K562 (cell line): ENCODE results near the gene PSRC1. TPM values are rescaled to one million over a fixed set of nuclear protein-coding genes. Genes with fewer than 3 reads are reported as not detected.

Experiments
- ASH1L ChIP-seq: fragments of 450-650 bp; IDR thresholded peaks from 2 replicates; pipeline ENCODE4 v1.6.1; 2018; ENCODE audit warnings: borderline replicate concordance, mild to moderate bottlenecking, low read depth; ENCODE audit not compliant: partially characterized antibody
- CCNT2 ChIP-seq: IDR thresholded peaks from 2 replicates; pipeline ENCODE4 v1.6.1; 2011; ENCODE audit warnings: borderline replicate concordance, low read depth, mild to moderate bottlenecking, moderate library complexity, mixed read lengths, low read length; ENCODE audit not compliant: insufficient read length; ENCODE audit errors: extremely low read depth
- ERF ChIP-seq: fragments of 450-650 bp; formaldehyde crosslinking; IDR thresholded peaks from 2 replicates; pipeline ENCODE4 v1.4.0; 2020; ENCODE audit warnings: mild to moderate bottlenecking, mixed read lengths
- EWSR1 ChIP-seq: fragments of 450-650 bp; IDR thresholded peaks from 2 replicates; pipeline ENCODE4 v1.6.1; 2018; ENCODE audit warnings: borderline replicate concordance, mild to moderate bottlenecking, low read depth, moderate library complexity; ENCODE audit not compliant: partially characterized antibody
- FIP1L1 ChIP-seq: fragments of 200-400 bp; formaldehyde crosslinking; IDR thresholded peaks from 2 replicates; pipeline ENCODE4 v1.6.1; 2018; ENCODE audit warnings: mild to moderate bottlenecking, low read depth, low read length; ENCODE audit not compliant: poor library complexity, severe bottlenecking
- MCM7 ChIP-seq, 2 experiments: fragments of 450-650 bp; IDR thresholded peaks; 2 replicates each; pipeline ENCODE4 v1.6.1; 2016 to 2018
- PBX2 ChIP-seq, 2 experiments: IDR thresholded peaks in 1 of 2; conservative IDR thresholded peaks in 1 of 2; 2 replicates each; pipeline ENCODE4 v1.6.1; 2016; ENCODE audit warnings: low read depth in 2 of 2, mild to moderate bottlenecking in 1 of 2, missing compliant biosample characterization in 1 of 2, missing genetic modification characterization in 1 of 2, moderate library complexity in 1 of 2
- RREB1 ChIP-seq: fragments of 250-450 bp; sonication (Bioruptor Pico); IDR thresholded peaks from 2 replicates; pipeline ENCODE4 v1.4.0; 2020
- SREBF1 ChIP-seq: fragments of 150-350 bp; IDR thresholded peaks from 2 replicates; pipeline ENCODE4 v1.6.1; 2014; ENCODE audit warnings: antibody characterized with exemption, low read depth, low read length, borderline replicate concordance
- USF1 ChIP-seq: sonication (generic); formaldehyde crosslinking; IDR thresholded peaks from 2 replicates; pipeline ENCODE4 v1.9.0; 2022; ENCODE audit warnings: mild to moderate bottlenecking, missing genetic modification reagents
- ZC3H8 ChIP-seq: fragments of 450-650 bp; IDR thresholded peaks from 2 replicates; pipeline ENCODE4 v1.6.1; 2017
- ZHX1 ChIP-seq: fragments of 150-350 bp; conservative IDR thresholded peaks from 2 replicates; pipeline ENCODE4 v1.6.1; 2014; ENCODE audit warnings: low read length
- ZNF282 ChIP-seq: sonication (generic); formaldehyde crosslinking; IDR thresholded peaks from 2 replicates; pipeline ENCODE4 v1.8.1; 2023; ENCODE audit warnings: missing genetic modification reagents
- ZNF507 ChIP-seq: conservative IDR thresholded peaks from 2 replicates; pipeline ENCODE4 v1.6.1; 2017; ENCODE audit warnings: missing genetic modification characterization, missing compliant biosample characterization
- polyA plus RNA-seq, 8 experiments: library from polyadenylated mRNA; depleted of rRNA in 4 of 8; stranded (reverse) in 5 of 8; unstranded in 3 of 8; fragments of >200 nt; fragmentation: Nextera tagmentation in 2 of 8; fragmentation: Illumina TruSeq in 1 of 8; extraction: Ambion mirVana in 2 of 8; extraction: Trizol in 1 of 8; gene quantifications; 2 replicates each; pipeline versions ENCODE4 v1.2.1 to v1.2.3, GENCODE V29; 2011 to 2014; ENCODE audit warnings: inconsistent platforms in 1 of 8, missing spikeins in 1 of 8
- total RNA-seq, 7 experiments: library from RNA; depleted of rRNA in 6 of 7; stranded (reverse); fragments of >200 nt in 6 of 7; fragmentation: Illumina TruSeq in 2 of 7; extraction: Trizol in 2 of 7; gene quantifications; 2 replicates each; pipeline versions ENCODE4 v1.2.1 to v1.2.3, GENCODE V29; 2011 to 2021; ENCODE audit warnings: low replicate concordance in 1 of 7

Gene PSRC1
- total and polyA plus RNA-seq, 9 of the 15 experiments (the other 6 are each of a cell fraction or from before 2014, with no cell fraction given): 6.5 to 65.2 (median 39.3) TPM

- TF ChIP-seq PBX2 (CRISPR knock-in tag; IDR thresholded peaks at IDR 0.05; ENCODE audit: low read depth) (no peak), PBX2 (tag; conservative IDR thresholded peaks at IDR 0.05; ENCODE audit: low read depth) (0 out of 2 replicates have a peak, but pooled peaks have one; percentile 5), ZC3H8 (0 out of 2 replicates have a peak, but pooled peaks have one; percentile 51), EWSR1 (no peak), ERF (CRISPR knock-in tag) (no peak), ASH1L (no peak), RREB1 (0 out of 2 replicates have a peak, but pooled peaks have one; percentile 80), USF1 (CRISPR knock-in tag) (peak; percentile 65), SREBF1 (no peak), ZNF282 (no peak), FIP1L1 (peak; percentile 90), ZNF507 (tag) (no peak), ZHX1 (0 out of 2 replicates have a peak, but pooled peaks have one; percentile 76), CCNT2 (no peak), MCM7 (IDR thresholded peaks at IDR 0.05) (no peak)
Measured at GRCh38 chr1:109263597-109264378, 19.2 kb downstream of the PSRC1 start (continued).
